Effector memory CD8-positive, alpha-beta T cell (primary cell): ENCODE data around the gene GUCA1C.

Source experiments
- ATAC-seq: fragments of 150-1000 bp; cut with Tn5 transposase; replicated peaks from 2 replicates; pipeline ENCODE4 v1.10.0; 2021; ENCODE audit warnings: mild to moderate bottlenecking, moderate library complexity
- DNase-seq, 3 experiments: peaks; one replicate each; pipeline ENCODE4 v3.0.0; 2021
- H3K27ac Mint-ChIP-seq, 2 donors: one replicate each; pipeline ENCODE4 v1.8.0; 2022; ENCODE audit warnings: mild to moderate bottlenecking in 2 of 2, mixed read lengths in 2 of 2, moderate library complexity in 2 of 2
- H3K27me3 Mint-ChIP-seq, 2 donors: one replicate each; pipeline ENCODE4 v1.8.0; 2022; ENCODE audit warnings: mixed read lengths in 2 of 2
- H3K36me3 Mint-ChIP-seq: one replicate; pipeline ENCODE4 v1.8.0; 2022; ENCODE audit warnings: mild to moderate bottlenecking, moderate library complexity, mixed read lengths; ENCODE audit not compliant: insufficient read depth
- H3K4me1 Mint-ChIP-seq, 2 donors: one replicate each; pipeline ENCODE4 v1.8.0; 2022; ENCODE audit warnings: low read depth in 2 of 2, mixed read lengths in 2 of 2
- H3K4me3 Mint-ChIP-seq, 2 donors: one replicate each; pipeline ENCODE4 v1.8.0; 2022; ENCODE audit warnings: mild to moderate bottlenecking in 2 of 2, mixed read lengths in 2 of 2, moderate library complexity in 2 of 2
- H3K9me3 Mint-ChIP-seq, 2 donors: one replicate each; pipeline ENCODE4 v1.8.0; 2022; ENCODE audit warnings: mixed read lengths in 2 of 2
- total RNA-seq, 9 experiments: gene quantifications; one replicate each; lab custom pipeline; 2026; lab: John Stamatoyannopoulos, UW

The GUCA1C gene
- 0 reads per million in 9 experiments for total RNA-seq

GRCh38 chr3:108953700-108954099, at the start of gene GUCA1C:
TSS of gene GUCA1C (minus strand) at chr3:108953879. CDS start at chr3:108953762, 117 bp downstream.
- no peak for DNase-seq
- no peak within 1 kb of the TSS for H3K27ac Mint-ChIP-seq
- no peaks in the 10 kb centered on the region for H3K9me3 Mint-ChIP-seq
- no peaks in the 10 kb centered on the region for H3K4me1 Mint-ChIP-seq
- H3K36me3 Mint-ChIP-seq = no peaks in the 10 kb centered on the region
- ATAC-seq = no peak
- H3K4me3 Mint-ChIP-seq = no peak within 1 kb of the TSS
- H3K27me3 Mint-ChIP-seq = peaks cover 16 to 21% of the 10 kb centered on the region in 2 donors

DNA sequence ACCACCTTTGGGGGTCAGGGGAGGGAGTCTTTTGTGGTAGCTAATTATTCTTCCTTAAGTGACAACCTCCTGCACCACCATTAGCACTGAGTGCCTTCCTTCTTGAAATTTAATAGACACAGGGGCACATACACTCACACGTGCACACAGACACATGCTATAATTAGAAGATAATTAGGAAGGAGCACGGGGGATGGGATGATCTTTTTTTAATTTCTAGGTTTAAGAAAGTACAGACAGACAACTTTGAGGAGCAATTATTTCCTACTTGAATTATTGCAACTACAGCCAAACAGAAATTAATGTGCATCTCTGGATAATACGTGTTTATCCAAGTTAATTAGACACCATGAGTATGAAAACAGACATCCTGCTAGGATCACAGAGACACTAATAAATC, 44.8 kb upstream of the GUCA1C start:
- no peak overlapping the region for H3K27ac Mint-ChIP-seq
- H3K9me3 Mint-ChIP-seq = no peaks in the 10 kb centered on the region
- no peaks in the 10 kb centered on the region for H3K4me1 Mint-ChIP-seq
- no peaks in the 10 kb centered on the region for H3K36me3 Mint-ChIP-seq
- ATAC-seq (no peak), DNase-seq (no peak)
- H3K4me3 Mint-ChIP-seq = no peak overlapping the region
- H3K27me3 Mint-ChIP-seq = peaks cover 12 to 28% of the 10 kb centered on the region in 2 donors

DNA sequence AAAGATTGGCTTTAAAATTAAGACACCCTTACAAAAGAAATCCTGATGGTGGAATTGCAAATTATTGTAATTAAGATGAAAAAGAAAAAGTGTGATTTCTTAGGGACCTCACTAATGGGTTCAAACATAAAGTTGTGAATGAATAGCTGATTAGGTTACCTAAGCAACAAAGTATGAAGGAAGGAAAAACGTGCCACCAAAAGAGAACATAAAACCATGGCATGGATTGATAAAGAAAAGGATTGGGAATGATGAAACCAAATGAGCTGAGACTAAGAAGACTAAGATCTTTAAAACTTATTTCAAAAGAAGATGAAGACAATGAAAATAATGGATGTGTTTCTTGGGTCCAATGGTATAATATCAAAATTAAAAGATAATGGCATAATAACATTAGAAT, 32.2 kb upstream of the GUCA1C start:
- Mint-ChIP-seq H3K4me3 (no peak overlapping the region), H3K36me3 (peaks cover 3% of the 10 kb centered on the region), H3K4me1 (no peaks in the 10 kb centered on the region), H3K9me3 (peaks cover 0 to 2% of the 10 kb centered on the region in 2 donors), H3K27me3 (peaks cover 9 to 32% of the 10 kb centered on the region in 2 donors), H3K27ac (no peak overlapping the region)
- DNase-seq (no peak), ATAC-seq (no peak)

DNA sequence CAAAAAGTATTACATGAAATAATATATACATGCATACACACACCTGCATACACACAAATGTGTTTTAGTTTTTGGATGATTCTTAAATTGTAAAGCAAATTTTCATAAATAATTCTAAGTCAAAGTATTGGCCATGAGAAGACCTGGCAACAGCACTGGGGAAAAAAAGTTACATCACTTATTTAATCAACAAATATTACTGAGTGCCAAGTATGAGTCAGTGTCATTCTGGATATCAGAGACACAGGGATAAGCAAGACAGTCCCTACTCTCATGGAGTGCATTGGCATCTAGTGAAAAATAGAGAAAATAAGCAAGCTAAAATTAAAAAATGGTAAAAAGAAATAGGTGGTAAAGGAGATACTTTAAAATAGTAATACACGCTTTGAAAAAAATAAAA, 29.4 kb upstream of the GUCA1C start:
- DNase-seq (no peak), ATAC-seq (no peak)
- Mint-ChIP-seq H3K4me1 (no peaks in the 10 kb centered on the region), H3K27me3 (peaks cover 15 to 42% of the 10 kb centered on the region in 2 donors), H3K4me3 (no peak overlapping the region), H3K36me3 (peaks cover 3% of the 10 kb centered on the region), H3K27ac (no peak overlapping the region), H3K9me3 (no peaks in the 10 kb centered on the region)

DNA sequence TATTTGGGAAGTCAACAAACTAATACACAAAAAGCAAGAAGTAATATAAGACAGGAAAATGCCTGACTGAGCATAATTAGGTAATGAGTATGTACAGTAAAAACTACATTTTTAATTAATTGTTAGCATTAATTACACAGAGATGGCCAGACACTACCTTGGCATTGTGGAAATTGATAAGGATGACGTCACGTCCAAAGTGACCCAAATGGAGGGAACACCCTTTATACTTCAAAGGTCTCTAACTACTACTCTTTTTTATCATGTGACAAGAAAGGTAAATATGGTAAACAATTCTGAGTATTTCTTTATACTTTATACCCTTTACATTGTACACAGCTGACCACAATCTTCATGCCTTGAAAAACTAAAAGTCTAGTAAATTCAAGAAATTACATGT, 22.4 kb upstream of the GUCA1C start:
- Mint-ChIP-seq H3K9me3 (no peaks in the 10 kb centered on the region), H3K4me3 (no peak overlapping the region), H3K36me3 (no peaks in the 10 kb centered on the region), H3K4me1 (no peaks in the 10 kb centered on the region), H3K27me3 (peaks cover 29% of the 10 kb centered on the region in 2 donors), H3K27ac (no peak overlapping the region)
- ATAC-seq (no peak), DNase-seq (no peak)

DNA sequence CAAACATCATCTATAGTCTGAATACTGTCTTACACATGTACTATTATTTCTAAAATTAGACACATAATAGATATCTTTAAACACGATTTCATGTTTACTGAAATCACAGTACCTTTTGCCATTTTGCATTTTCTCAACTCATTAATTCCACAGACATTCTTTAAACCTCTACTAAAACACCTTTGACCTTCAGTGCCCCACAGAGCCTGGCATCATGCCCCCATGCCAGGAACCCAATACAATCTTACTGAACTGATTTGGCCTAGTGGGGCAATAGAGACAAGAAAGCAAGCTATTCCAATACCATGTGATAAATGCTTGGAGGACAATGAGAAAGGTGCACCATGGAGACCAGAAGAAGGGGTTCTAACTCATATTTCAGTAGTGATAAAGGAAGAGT, 19.3 kb upstream of the GUCA1C start:
- no peak overlapping the region for H3K4me3 Mint-ChIP-seq

DNA sequence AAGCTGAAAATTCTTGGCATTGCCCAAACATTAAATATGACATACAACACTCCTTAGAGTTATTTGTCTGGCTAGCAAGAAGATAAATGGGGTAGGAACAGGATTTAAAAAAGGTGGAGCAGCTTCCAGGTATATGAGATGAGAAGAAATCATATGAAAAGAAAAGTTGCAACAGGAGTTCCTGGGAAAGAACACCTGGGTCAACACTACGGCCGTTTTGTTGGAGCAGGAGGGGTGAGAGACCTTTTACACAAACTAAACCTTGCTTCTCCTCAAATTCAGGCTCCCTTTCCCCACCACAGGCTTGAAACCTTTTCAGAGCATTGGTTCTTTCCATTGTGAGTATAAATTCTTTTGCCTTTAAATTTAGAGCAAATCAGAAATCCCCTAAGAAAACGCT, 18.8 kb upstream of the GUCA1C start:
- Mint-ChIP-seq H3K4me3 (no peak overlapping the region), H3K36me3 (no peaks in the 10 kb centered on the region), H3K27ac (no peak overlapping the region), H3K4me1 (no peaks in the 10 kb centered on the region), H3K9me3 (no peaks in the 10 kb centered on the region), H3K27me3 (peaks cover 12 to 26% of the 10 kb centered on the region in 2 donors)
- ATAC-seq = no peak
- no peak for DNase-seq

More for the DNA sequence above, 19.3 kb upstream of the GUCA1C start:
- ATAC-seq (no peak), DNase-seq (no peak)
- Mint-ChIP-seq H3K9me3 (no peaks in the 10 kb centered on the region), H3K27me3 (peaks cover 12 to 26% of the 10 kb centered on the region in 2 donors), H3K4me1 (no peaks in the 10 kb centered on the region), H3K27ac (no peak overlapping the region), H3K36me3 (no peaks in the 10 kb centered on the region)

GRCh38 chr3:108970561-108970960, 16.9 kb upstream of the GUCA1C start:
- no peaks in the 10 kb centered on the region for H3K4me1 Mint-ChIP-seq
- no peaks in the 10 kb centered on the region for H3K36me3 Mint-ChIP-seq
- no peak for ATAC-seq
- H3K27ac Mint-ChIP-seq = no peak overlapping the region
- H3K27me3 Mint-ChIP-seq = peaks cover 12 to 26% of the 10 kb centered on the region in 2 donors
- DNase-seq = no peak
- no peak overlapping the region for H3K4me3 Mint-ChIP-seq
- no peaks in the 10 kb centered on the region for H3K9me3 Mint-ChIP-seq

GRCh38 chr3:108966773-108967172, 13.1 kb upstream of the GUCA1C start:
- H3K27ac Mint-ChIP-seq = no peak overlapping the region
- H3K9me3 Mint-ChIP-seq = no peaks in the 10 kb centered on the region
- H3K4me1 Mint-ChIP-seq = no peaks in the 10 kb centered on the region
- ATAC-seq (no peak), DNase-seq (no peak)
- H3K36me3 Mint-ChIP-seq = no peaks in the 10 kb centered on the region
- peaks cover 0 to 10% of the 10 kb centered on the region in 2 donors for H3K27me3 Mint-ChIP-seq
- no peak overlapping the region for H3K4me3 Mint-ChIP-seq

DNA sequence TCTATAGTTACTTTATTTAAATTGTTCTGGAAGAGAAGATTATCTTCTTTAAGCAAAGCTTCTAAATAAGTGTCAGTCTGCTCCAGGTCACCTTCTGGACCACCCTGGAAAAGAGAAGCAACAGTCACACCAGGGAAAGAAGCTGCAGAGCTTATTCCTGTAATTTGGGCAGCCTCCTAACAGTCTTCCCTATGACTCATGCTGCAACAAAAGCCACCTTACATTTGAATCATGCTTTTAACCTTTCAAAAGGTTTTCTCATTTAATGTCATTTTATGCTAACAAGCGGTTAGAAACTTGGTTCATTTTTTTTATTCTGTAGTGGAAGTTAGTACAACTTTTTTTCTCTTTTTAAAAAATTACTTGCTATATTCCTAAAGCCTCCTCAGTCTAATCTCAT, 5.3 kb upstream of the GUCA1C start:
- Mint-ChIP-seq H3K27ac (no peak overlapping the region), H3K4me1 (no peaks in the 10 kb centered on the region), H3K36me3 (no peaks in the 10 kb centered on the region), H3K4me3 (no peak overlapping the region), H3K9me3 (no peaks in the 10 kb centered on the region), H3K27me3 (peaks cover 9 to 11% of the 10 kb centered on the region in 2 donors)
- DNase-seq (no peak), ATAC-seq (no peak)

- no peaks in the 10 kb centered on the region for H3K36me3 Mint-ChIP-seq
These were observed 469 bp downstream of the GUCA1C start for GRCh38 chr3:108953210-108953609.

DNA sequence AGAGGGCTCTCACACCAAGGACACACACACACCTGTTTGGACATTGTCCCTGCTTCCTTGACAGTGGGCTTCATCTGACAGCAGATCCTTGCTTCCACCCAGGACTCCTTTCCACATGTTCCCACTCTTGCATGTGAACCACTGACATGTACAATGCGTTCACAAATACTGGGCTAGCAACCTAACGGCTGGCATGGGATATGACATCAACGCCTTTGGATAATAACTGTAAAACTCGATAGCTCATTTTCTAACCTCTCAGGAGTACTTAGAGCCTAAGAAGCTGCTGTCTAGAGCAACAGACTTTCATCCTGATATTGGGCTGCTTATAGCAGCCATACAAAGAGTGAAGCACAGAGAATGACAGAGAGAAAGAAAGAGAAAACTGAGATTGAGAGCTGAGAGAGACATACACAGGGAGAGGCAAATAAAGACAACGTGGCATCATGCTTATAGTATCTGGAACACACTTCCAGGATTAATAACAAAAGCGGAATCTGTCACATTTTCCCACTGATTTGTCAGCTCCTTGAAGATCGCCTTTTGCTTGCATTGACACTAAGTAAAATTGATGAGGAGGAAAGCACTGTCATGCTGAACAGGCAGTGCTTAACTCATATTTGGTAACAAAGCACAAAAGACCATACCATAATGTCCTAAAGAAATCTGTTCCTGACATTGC, 1.7 kb downstream of the GUCA1C start:
- H3K36me3 Mint-ChIP-seq = no peaks in the 10 kb centered on the region
- no peak overlapping the region for H3K27ac Mint-ChIP-seq

More at GRCh38 chr3:108953210-108953609, 469 bp downstream of the GUCA1C start:
- Mint-ChIP-seq H3K27ac (no peak overlapping the region), H3K9me3 (no peaks in the 10 kb centered on the region), H3K4me1 (no peaks in the 10 kb centered on the region), H3K4me3 (no peak overlapping the region), H3K27me3 (peaks cover 20 to 26% of the 10 kb centered on the region in 2 donors)
- DNase-seq = no peak
- no peak for ATAC-seq

DNA sequence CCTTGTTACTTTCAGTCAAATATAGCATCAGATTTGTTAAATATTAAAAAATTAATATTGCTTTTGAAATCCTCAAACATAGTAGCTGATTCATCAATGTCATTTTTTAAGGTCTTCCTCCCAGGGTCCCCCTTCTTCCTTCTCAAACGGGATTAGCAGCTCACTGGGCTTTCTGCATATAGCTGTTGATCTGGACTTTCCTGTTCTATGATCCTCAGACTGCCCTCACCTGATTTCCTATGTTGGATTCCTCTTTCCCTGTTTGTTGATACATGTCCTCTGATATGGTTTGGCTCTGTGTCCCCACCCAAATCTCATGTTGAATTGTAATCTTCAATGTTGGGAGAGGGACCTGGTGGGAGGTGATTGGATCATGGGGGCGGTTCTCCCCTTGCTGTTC, 5.8 kb downstream of the GUCA1C start:
- no peak for DNase-seq
- H3K36me3 Mint-ChIP-seq = no peaks in the 10 kb centered on the region
- H3K27ac Mint-ChIP-seq = no peak overlapping the region
- ATAC-seq = no peak
- no peaks in the 10 kb centered on the region for H3K4me1 Mint-ChIP-seq
- H3K9me3 Mint-ChIP-seq = no peaks in the 10 kb centered on the region
- H3K4me3 Mint-ChIP-seq = no peak overlapping the region
- H3K27me3 Mint-ChIP-seq = peaks cover 28% of the 10 kb centered on the region in 2 donors

More for the DNA sequence above, 1.7 kb downstream of the GUCA1C start:
- Mint-ChIP-seq H3K4me1 (no peaks in the 10 kb centered on the region), H3K27me3 (peaks cover 24 to 31% of the 10 kb centered on the region in 2 donors), H3K4me3 (no peak overlapping the region), H3K9me3 (no peaks in the 10 kb centered on the region)
- no peak for ATAC-seq
- DNase-seq = no peak
